ENCODE measurements around the gene SLC22A13. TPM values are rescaled to one million over a fixed set of nuclear protein-coding genes. Genes with fewer than 3 reads are reported as not detected.
A peak's percentile ranks its signal among the peaks of the same experiment; 100 is the strongest.
"Not testable (repeated sequence)": the region's sequence is repeated elsewhere in the genome, so short reads cannot be mapped to it uniquely, and the experiment has no call there.

SLC22A13 gene
- total RNA-seq, 2 donors from 2014 or later: 1.3 to 1.8 TPM

DNA sequence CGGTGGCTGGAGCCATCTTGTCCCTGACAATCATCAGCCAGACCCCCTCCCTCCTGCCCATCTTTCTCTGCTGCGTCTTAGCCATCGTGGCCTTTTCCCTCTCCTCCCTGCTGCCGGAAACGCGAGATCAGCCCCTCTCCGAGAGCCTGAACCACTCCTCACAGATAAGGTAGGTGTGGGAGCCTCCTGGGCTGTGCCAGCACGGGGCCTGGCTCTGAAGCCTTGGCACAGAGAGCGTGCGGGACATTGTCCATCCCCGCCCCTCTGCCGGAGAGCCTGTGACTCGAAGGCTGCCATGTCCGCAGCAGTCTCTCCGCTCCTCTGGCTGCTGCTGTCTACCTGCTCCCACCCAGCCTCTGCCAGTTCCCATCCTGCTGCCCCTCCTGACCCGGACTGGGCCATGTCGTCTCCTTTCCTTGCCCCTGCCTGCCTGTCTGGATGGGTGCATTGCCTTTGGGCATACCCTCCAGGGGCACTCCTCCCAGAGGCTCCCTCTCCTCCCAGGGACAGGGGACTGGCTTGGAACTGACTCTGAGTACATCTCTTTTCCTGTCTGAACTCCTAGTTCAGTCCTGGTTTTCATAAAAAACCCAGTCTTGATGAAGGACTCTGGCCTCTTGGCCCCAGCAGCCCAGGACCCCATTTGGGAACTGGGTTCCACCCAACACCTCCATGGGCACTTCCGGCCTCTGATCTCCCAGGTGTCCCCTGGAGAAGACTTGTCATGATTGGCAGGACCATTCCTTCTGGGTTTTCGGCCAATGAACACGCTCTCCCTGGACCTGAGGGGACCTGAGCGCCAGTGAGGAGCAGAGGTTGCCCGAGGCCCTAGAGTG lies 51.0 kb downstream of the SLC22A13 start:
- no peaks in the 10 kb centered on the region for H3K9me3 Mint-ChIP-seq

DNA sequence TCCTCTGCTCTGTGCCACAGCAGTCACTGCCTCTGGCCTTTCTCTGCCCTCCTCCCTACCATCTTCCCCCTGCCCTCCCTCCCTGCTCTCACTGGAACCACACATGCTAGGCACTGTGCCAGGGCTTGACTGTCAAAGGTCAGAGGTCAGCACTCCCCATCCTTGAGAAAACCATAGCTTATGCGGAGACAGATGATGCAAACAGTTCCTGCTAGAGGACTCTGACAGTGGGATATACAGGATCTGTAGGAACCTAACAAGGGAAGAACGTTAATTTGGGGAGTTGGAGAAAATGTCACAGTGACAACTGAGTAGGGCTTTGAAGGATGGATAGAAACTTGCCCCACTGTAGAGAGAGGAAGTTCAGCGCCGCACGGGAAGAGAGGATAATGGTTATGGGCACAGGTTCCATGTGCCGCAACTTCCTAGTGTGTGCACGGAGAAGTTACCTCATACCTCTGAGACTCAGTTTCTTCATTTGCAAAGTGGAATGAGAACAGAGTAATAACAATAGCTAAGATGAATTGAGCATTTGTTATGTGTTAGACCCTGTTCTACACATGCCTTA lies 51.7 kb downstream of the SLC22A13 start:
- H3K27me3 Mint-ChIP-seq: peaks cover 3 to 5% of the 10 kb centered on the region in 2 donors
- no peaks in the 10 kb centered on the region for H3K9me3 Mint-ChIP-seq

More for the DNA sequence above, 51.0 kb downstream of the SLC22A13 start:
- Mint-ChIP-seq H3K4me1 (ENCODE audit: low read depth in 2 of 2) (no peaks in the 10 kb centered on the region), H3K27ac (no peak overlapping the region), H3K4me3 (no peak overlapping the region), H3K36me3 (no peaks in the 10 kb centered on the region), H3K27me3 (peaks cover 5 to 10% of the 10 kb centered on the region in 2 donors)
- ATAC-seq: no peak
- DNase-seq (ENCODE audit: low spot score): no peak

DNA sequence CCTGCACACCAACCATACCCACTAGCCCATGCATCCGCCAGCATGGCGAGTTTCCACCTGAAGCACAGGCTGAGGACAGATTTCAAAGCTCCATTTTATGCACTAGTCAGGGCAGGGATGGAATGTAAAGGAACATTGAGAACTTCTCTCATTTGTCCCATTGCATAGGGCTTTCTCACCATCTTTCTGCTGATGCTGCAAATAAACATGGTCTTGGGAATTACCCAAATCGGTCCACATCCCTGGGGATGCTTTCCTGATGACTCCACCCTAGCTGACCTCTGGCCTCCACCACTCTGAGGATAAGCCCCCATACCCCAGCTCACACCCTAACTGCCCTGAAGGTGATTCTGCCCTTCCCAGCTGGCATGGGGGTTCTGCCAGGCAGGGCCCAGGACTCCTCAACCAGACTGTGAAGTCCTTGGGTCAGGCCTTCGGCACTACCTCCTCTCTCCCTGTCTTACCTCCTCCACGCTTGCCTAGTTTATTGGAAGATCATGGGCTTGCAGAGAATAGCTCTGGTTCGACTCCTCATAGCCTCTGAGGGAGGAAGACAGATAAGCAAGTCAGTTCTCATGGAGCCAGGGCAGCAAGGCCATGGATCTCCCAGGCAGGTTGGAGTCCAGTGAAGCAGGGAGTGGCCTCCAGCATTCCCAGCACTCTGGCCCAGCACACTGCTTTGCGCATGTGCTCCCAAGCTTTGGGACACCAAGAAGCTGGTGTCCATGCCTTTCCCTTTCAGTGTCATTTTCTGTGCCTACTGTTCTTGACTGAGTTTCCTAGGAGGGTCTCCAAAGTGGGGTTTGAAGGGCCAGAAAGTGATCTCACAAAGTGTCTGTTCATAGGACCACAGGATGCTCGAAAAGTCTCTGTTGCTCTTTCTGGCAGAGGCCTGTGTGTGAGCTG lies 53.4 kb downstream of the SLC22A13 start:
- no peak overlapping the region for H3K4me3 Mint-ChIP-seq
- H3K9me3 Mint-ChIP-seq: no peaks in the 10 kb centered on the region
- ATAC-seq: no peak
- H3K27ac Mint-ChIP-seq: no peak overlapping the region
- no peaks in the 10 kb centered on the region for H3K4me1 Mint-ChIP-seq (ENCODE audit: low read depth in 2 of 2)
- no peak for DNase-seq (ENCODE audit: low spot score)
- peaks cover 3 to 6% of the 10 kb centered on the region in 2 donors for H3K27me3 Mint-ChIP-seq
- no peaks in the 10 kb centered on the region for H3K36me3 Mint-ChIP-seq

More for the DNA sequence above, 51.7 kb downstream of the SLC22A13 start:
- Mint-ChIP-seq H3K36me3 (no peaks in the 10 kb centered on the region), H3K4me3 (no peak overlapping the region), H3K27ac (no peak overlapping the region), H3K4me1 (ENCODE audit: low read depth in 2 of 2) (no peaks in the 10 kb centered on the region)
- ATAC-seq (peak in 1 of 2 donors; percentile 20), DNase-seq (ENCODE audit: low spot score) (no peak)

DNA sequence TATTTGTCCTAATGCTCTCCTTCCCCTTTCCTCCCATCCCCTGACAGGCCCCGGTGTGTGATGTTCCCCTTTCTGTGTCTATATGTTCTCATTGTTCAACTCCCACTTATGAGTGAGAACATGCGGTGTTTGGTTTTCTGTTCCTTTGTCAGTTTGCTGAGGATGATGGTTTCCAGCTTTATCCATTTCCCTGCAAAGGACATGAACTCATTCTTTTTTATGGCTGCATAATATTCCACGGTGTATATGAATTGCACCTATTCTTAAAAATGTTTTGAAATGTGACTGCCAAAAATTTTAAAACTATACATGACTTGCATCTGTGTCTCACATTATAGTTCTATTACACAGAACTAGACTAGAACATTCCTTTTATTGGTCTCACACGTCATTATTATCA lies 55.0 kb downstream of the SLC22A13 start:
- ATAC-seq; H3K36me3 Mint-ChIP-seq; H3K9me3 Mint-ChIP-seq; DNase-seq (ENCODE audit: low spot score); H3K4me1 Mint-ChIP-seq (ENCODE audit: low read depth in 2 of 2); H3K4me3 Mint-ChIP-seq; H3K27ac Mint-ChIP-seq: not testable (repeated sequence)
- peaks cover 10 to 11% of the 10 kb centered on the region in 2 donors for H3K27me3 Mint-ChIP-seq

DNA sequence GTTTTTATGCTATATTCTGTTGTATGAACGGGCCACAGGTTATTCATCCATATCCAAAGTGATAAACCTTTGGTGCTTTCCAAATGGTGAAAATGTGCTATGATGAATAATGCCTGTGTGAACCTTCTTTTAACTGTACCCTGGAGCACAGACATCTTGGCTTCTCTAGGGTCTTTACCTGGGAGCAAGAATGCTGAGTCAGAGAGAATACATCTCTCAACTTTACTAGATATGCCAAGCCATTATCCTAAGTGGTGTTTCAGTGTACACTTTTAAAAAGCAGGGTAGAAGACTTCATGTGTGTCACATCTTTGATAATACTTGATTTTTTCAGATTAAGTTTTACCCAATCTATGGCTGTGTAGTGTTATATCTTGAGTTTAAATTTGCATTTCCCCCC lies 57.4 kb downstream of the SLC22A13 start:
- no peaks in the 10 kb centered on the region for H3K4me1 Mint-ChIP-seq (ENCODE audit: low read depth in 2 of 2)
- no peak overlapping the region for H3K4me3 Mint-ChIP-seq
- H3K36me3 Mint-ChIP-seq: no peaks in the 10 kb centered on the region
- peaks cover 10 to 17% of the 10 kb centered on the region in 2 donors for H3K27me3 Mint-ChIP-seq
- DNase-seq (ENCODE audit: low spot score) (no peak), ATAC-seq (no peak)
- no peak overlapping the region for H3K27ac Mint-ChIP-seq
- no peaks in the 10 kb centered on the region for H3K9me3 Mint-ChIP-seq

DNA sequence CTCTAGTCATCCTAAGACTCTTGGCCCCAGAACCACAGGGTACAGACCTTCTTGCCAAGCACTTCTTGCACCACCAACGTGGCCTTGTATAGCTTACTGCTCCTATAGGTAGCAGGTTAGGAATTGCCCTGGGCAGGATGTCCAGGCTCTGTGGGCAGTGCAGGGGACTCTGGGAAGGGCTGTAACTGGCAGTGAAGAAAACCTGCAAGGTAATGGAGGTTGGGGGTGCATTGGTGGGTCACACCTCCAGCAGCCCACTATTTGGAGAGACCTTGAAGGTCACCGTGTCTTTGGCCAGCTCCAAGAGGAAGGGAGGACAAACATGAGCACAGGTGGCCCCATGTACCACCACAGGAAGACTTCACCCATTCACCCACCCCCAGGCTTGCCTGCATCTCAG lies 59.6 kb downstream of the SLC22A13 start:
- DNase-seq (ENCODE audit: low spot score) (no peak), ATAC-seq (no peak)
- no peaks in the 10 kb centered on the region for H3K36me3 Mint-ChIP-seq
- H3K9me3 Mint-ChIP-seq: no peaks in the 10 kb centered on the region
- H3K4me1 Mint-ChIP-seq (ENCODE audit: low read depth in 2 of 2): no peaks in the 10 kb centered on the region
- H3K27me3 Mint-ChIP-seq: peaks cover 10 to 17% of the 10 kb centered on the region in 2 donors
- H3K4me3 Mint-ChIP-seq: no peak overlapping the region
- H3K27ac Mint-ChIP-seq: no peak overlapping the region

DNA sequence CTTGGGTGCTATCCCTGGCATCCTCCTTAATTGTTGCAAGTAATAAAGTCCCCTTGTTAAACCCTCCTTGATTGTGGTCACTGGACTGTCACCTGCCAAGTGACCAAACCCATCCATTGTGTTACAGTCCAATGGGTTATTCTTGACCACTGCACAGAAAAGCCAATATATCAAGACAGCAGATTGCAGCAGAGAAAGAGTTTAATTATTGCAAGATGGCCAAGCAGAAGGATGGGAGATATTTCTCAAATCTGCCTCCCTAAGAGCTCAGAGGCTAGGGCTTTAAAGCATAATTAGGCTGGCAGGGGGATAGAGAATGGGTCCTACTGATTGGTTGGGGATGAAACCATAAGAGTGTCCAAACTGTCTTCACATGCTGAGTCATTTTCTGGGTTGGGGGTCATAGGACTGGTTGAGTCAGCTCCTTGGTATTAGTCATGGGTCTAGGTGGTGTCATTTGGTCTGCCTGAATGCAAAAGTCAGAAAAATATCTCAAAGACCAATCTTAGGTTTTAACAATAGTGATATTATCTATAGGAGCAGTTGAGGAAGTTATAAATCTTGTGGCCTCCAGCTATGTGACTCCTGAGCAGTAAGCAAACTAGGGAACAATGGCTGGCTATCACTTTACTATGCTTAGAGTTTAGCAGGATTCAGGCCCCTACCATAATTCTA lies 61.9 kb downstream of the SLC22A13 start:
- no peaks in the 10 kb centered on the region for H3K9me3 Mint-ChIP-seq
- H3K36me3 Mint-ChIP-seq: no peaks in the 10 kb centered on the region
- no peak overlapping the region for H3K4me3 Mint-ChIP-seq
- peak; percentile 76 to 88 for ATAC-seq
- peaks cover 10 to 17% of the 10 kb centered on the region in 2 donors for H3K27me3 Mint-ChIP-seq
- no peaks in the 10 kb centered on the region for H3K4me1 Mint-ChIP-seq (ENCODE audit: low read depth in 2 of 2)
- DNase-seq (ENCODE audit: low spot score): no peak
- no peak overlapping the region for H3K27ac Mint-ChIP-seq

Other genes starting within 250 kb of the SLC22A13 start
- gene PLCD1, start 236.2 kb upstream of the SLC22A13 start, total RNA-seq: 1 to 10 TPM; 5.8 to 7.7 TPM
- under 1 TPM; 0.25 to 0.52 TPM for gene DLEC1, start 226.6 kb upstream of the SLC22A13 start, total RNA-seq
- gene ACAA1, start 128.7 kb upstream of the SLC22A13 start, total RNA-seq: 10 to 100 TPM; 78.6 to 88.2 TPM
- gene MYD88, start 127.2 kb upstream of the SLC22A13 start, total RNA-seq: 10 to 100 TPM; 55.8 to 63.1 TPM
- gene OXSR1, start 100.3 kb upstream of the SLC22A13 start, total RNA-seq: 10 to 100 TPM; 59.9 to 66.8 TPM
- gene SLC22A14, start 16.5 kb downstream of the SLC22A13 start, total RNA-seq: under 1 TPM in 1 of 2 donors, not detected in 1; 0.28 TPM
- gene XYLB, start 81.0 kb downstream of the SLC22A13 start, total RNA-seq: 10 to 100 TPM in 1 of 2 donors, 1 to 10 TPM in 1; 3.8 to 11.4 TPM
- 1 to 10 TPM; 3.1 to 3.8 TPM for gene ACVR2B, start 188.1 kb downstream of the SLC22A13 start, total RNA-seq
- 10 to 100 TPM; 33.6 to 36.3 TPM for gene EXOG, start 230.5 kb downstream of the SLC22A13 start, total RNA-seq

Measured in natural killer cell treated with Interleukin-12 subunit alpha and Interleukin-12 subunit beta and Interleukin-15 and Interleukin-18, amount 100 ng/mL, for 72 hours (primary cell).